ENCODE data around the gene SORL1-AS1.
"Not testable (repeated sequence)": the region's sequence is repeated elsewhere in the genome, so short reads cannot be mapped to it uniquely, and the experiment has no call there.

Gene SORL1-AS1

GRCh38 chr11:121431820-121432526 is 20.8 kb downstream of the SORL1-AS1 start:
- no peak for DNase-seq (ENCODE audit: extremely low read depth in 1 of 2, low read depth in 1 of 2)

GRCh38 chr11:121429556-121429955 is 23.2 kb downstream of the SORL1-AS1 start:
- no peak for DNase-seq (ENCODE audit: extremely low read depth in 1 of 2, low read depth in 1 of 2)

GRCh38 chr11:121427400-121427744 is 25.4 kb downstream of the SORL1-AS1 start:
- no peak for DNase-seq (ENCODE audit: extremely low read depth in 1 of 2, low read depth in 1 of 2)

- peak; percentile 33 to 41 for DNase-seq (ENCODE audit: extremely low read depth in 1 of 2, low read depth in 1 of 2)
Observed at GRCh38 chr11:121426476-121427399, 26.0 kb downstream of the SORL1-AS1 start.

GRCh38 chr11:121425828-121426227 is 26.9 kb downstream of the SORL1-AS1 start:
- no peak for DNase-seq (ENCODE audit: extremely low read depth in 1 of 2, low read depth in 1 of 2)

- no peak for DNase-seq (ENCODE audit: extremely low read depth in 1 of 2, low read depth in 1 of 2)
Observed at GRCh38 chr11:121422675-121423074, 30.1 kb downstream of the SORL1-AS1 start.

- DNase-seq (ENCODE audit: extremely low read depth in 1 of 2, low read depth in 1 of 2), result no peak
Observed at GRCh38 chr11:121421149-121421901, 31.4 kb downstream of the SORL1-AS1 start.

GRCh38 chr11:121420398-121420797 is 32.4 kb downstream of the SORL1-AS1 start:
- DNase-seq (ENCODE audit: extremely low read depth in 1 of 2, low read depth in 1 of 2), result no peak

GRCh38 chr11:121419836-121420235 is 32.9 kb downstream of the SORL1-AS1 start:
- DNase-seq (ENCODE audit: extremely low read depth in 1 of 2, low read depth in 1 of 2), result no peak

GRCh38 chr11:121418625-121419114 is 34.1 kb downstream of the SORL1-AS1 start:
- peak in 1 of 2 donors; percentile 27 for DNase-seq (ENCODE audit: extremely low read depth in 1 of 2, low read depth in 1 of 2)

- no peak for DNase-seq (ENCODE audit: extremely low read depth in 1 of 2, low read depth in 1 of 2)
Observed at GRCh38 chr11:121417607-121418006, 35.2 kb downstream of the SORL1-AS1 start.

- DNase-seq (ENCODE audit: extremely low read depth in 1 of 2, low read depth in 1 of 2), result peak; percentile 41 to 72
Observed at GRCh38 chr11:121417055-121417551, 35.7 kb downstream of the SORL1-AS1 start.

- no peak for DNase-seq (ENCODE audit: extremely low read depth in 1 of 2, low read depth in 1 of 2)
Observed at GRCh38 chr11:121415856-121416255, 36.9 kb downstream of the SORL1-AS1 start.

- no peak for DNase-seq (ENCODE audit: extremely low read depth in 1 of 2, low read depth in 1 of 2)
Observed at GRCh38 chr11:121414141-121414913, 38.4 kb downstream of the SORL1-AS1 start.

GRCh38 chr11:121412711-121413415 is 39.9 kb downstream of the SORL1-AS1 start:
- DNase-seq (ENCODE audit: extremely low read depth in 1 of 2, low read depth in 1 of 2), result no peak

GRCh38 chr11:121412000-121412587 is 40.7 kb downstream of the SORL1-AS1 start:
- DNase-seq (ENCODE audit: extremely low read depth in 1 of 2, low read depth in 1 of 2), result no peak

- not testable (repeated sequence) for DNase-seq (ENCODE audit: extremely low read depth in 1 of 2, low read depth in 1 of 2)
Observed at GRCh38 chr11:121411330-121411729, 41.4 kb downstream of the SORL1-AS1 start.

GRCh38 chr11:121410041-121410440 is 42.7 kb downstream of the SORL1-AS1 start:
- not testable (repeated sequence) for DNase-seq (ENCODE audit: extremely low read depth in 1 of 2, low read depth in 1 of 2)

GRCh38 chr11:121408830-121409229 is 43.9 kb downstream of the SORL1-AS1 start:
- DNase-seq (ENCODE audit: extremely low read depth in 1 of 2, low read depth in 1 of 2), result no peak

Data from stimulated activated CD8-positive, alpha-beta memory T cell treated with anti-CD3 and anti-CD28 coated beads, Interleukin-7, amount 100 ng/mL, for 48 hours (primary cell).